HCT116 (cell line): Measurements from ENCODE around the gene FGFR3. TPM values are rescaled to one million over a fixed set of nuclear protein-coding genes. Genes with fewer than 3 reads are reported as not detected.

Experiments
- ATAC-seq: fragments of 200-7000 bp; cut with Tn5 transposase; 2 replicates; pipeline ENCODE4 v1.9.1; 2020; ENCODE audit warnings: mild to moderate bottlenecking, moderate library complexity
- BruUV-seq: library from RNA; stranded (reverse); fragments of 400-500 nt; replicated peaks from 2 replicates; lab custom pipeline; 2021; lab: Mats Ljungman, UMichigan
- CTCF ChIA-PET: fragments of 300-600 bp; sonication (Branson Sonifier 250); formaldehyde crosslinking; loops from one replicate; lab custom pipeline; 2021; ENCODE audit warnings: antibody characterized with exemption; lab: Charles Lee
- POLR2A ChIA-PET: fragments of 300-600, 350-600 bp; sonication (Branson Sonifier 250); formaldehyde crosslinking; loops from one replicate; lab custom pipeline; 2021; ENCODE audit warnings: antibody characterized with exemption; lab: Charles Lee
- RAD21 ChIA-PET, 2 experiments: fragments of 300-600 bp; sonication (Branson Sonifier 250); formaldehyde crosslinking; loops; one replicate each; lab custom pipeline; 2023; ENCODE audit warnings: low total read pairs in 2 of 2; ENCODE audit not compliant: uncharacterized antibody in 2 of 2, unreplicated experiment in 2 of 2, low non-redundant PET in 1 of 2; lab: Charles Lee
- DNase-seq: peaks from one replicate; pipeline ENCODE4 v3.0.0-alpha.2; 2010; ENCODE audit warnings: low read depth, low spot score
- H2AFZ ChIP-seq: fragments of 200-600 bp; shearing (Covaris generic), sonication (generic); 2 replicates; pipeline ENCODE4 v1.6.1; 2017; ENCODE audit warnings: low read depth, mixed run types, mixed read lengths, antibody characterized with exemption, low read length; ENCODE audit not compliant: poor library complexity, severe bottlenecking
- H3K27ac ChIP-seq: 2 replicates; pipeline ENCODE4 v1.5.1; 2012; ENCODE audit warnings: low read depth, low read length
- H3K27me3 ChIP-seq: fragments of 200-600 bp; sonication (generic); 2 replicates; pipeline ENCODE4 v1.6.1; 2016; ENCODE audit warnings: mixed run types, low read length, mixed read lengths; ENCODE audit not compliant: insufficient read depth
- H3K36me3 ChIP-seq, 2 experiments: fragments of 200-500 bp in 1 of 2; fragments of 200-600 bp in 1 of 2; sonication (Bioruptor generic) in 1 of 2; sonication (generic) in 1 of 2; 2 replicates each; pipeline versions ENCODE4 v1.5.1 to v1.6.1; 2014 to 2016; ENCODE audit warnings: low read length in 2 of 2, inconsistent platforms in 1 of 2, mixed read lengths in 1 of 2, mixed run types in 1 of 2; ENCODE audit not compliant: insufficient read depth in 2 of 2, control insufficient read depth in 1 of 2
- H3K4me1 ChIP-seq, 2 experiments: fragments of 200-600 bp in 1 of 2; sonication (generic) in 1 of 2; 2 replicates each; pipeline versions ENCODE4 v1.5.1 to v1.6.1; 2012 to 2017; ENCODE audit warnings: low read length in 2 of 2, inconsistent platforms in 1 of 2, mild to moderate bottlenecking in 1 of 2, mixed read lengths in 1 of 2, mixed run types in 1 of 2, moderate library complexity in 1 of 2; ENCODE audit not compliant: insufficient read depth in 2 of 2, control insufficient read depth in 1 of 2
- H3K4me2 ChIP-seq: fragments of 200-600 bp; sonication (generic); 2 replicates; pipeline ENCODE4 v1.6.1; 2017; ENCODE audit warnings: mixed run types, low read length, mixed read lengths
- H3K4me3 ChIP-seq, 2 experiments: fragments of 200-600 bp in 1 of 2; sonication (generic) in 1 of 2; replicated peaks in 1 of 2; 2 replicates each; pipeline ENCODE4 v1.5.1; 2011 to 2016; ENCODE audit warnings: low read length in 2 of 2, control low read depth in 1 of 2, low read depth in 1 of 2, mild to moderate bottlenecking in 1 of 2, mixed read lengths in 1 of 2, mixed run types in 1 of 2
- H3K79me2 ChIP-seq: fragments of 200-600 bp; sonication (generic); 2 replicates; pipeline ENCODE4 v1.6.1; 2017; ENCODE audit warnings: mild to moderate bottlenecking, mixed run types, low read length, moderate library complexity, mixed read lengths; ENCODE audit not compliant: insufficient read depth
- H3K9ac ChIP-seq: fragments of 200-600 bp; sonication (generic); 2 replicates; pipeline ENCODE4 v1.6.1; 2016; ENCODE audit warnings: low read length, mixed read lengths
- H3K9me2 ChIP-seq: fragments of 200-600 bp; sonication (generic), shearing (Covaris generic); 2 replicates; pipeline ENCODE4 v1.6.1; 2017; ENCODE audit warnings: mixed run types, mild to moderate bottlenecking, moderate library complexity; ENCODE audit not compliant: insufficient read depth
- H3K9me3 ChIP-seq, 2 experiments: fragments of 200-500 bp in 1 of 2; fragments of 200-600 bp in 1 of 2; sonication (Bioruptor generic) in 1 of 2; sonication (generic) in 1 of 2; 2 replicates each; pipeline ENCODE4 v1.6.1; 2014 to 2017; ENCODE audit warnings: low read length in 2 of 2, mixed read lengths in 2 of 2, inconsistent platforms in 1 of 2, low read depth in 1 of 2, mild to moderate bottlenecking in 1 of 2, mixed run types in 1 of 2, moderate library complexity in 1 of 2; ENCODE audit not compliant: control insufficient read depth in 1 of 2, insufficient read depth in 1 of 2
- H4K20me1 ChIP-seq: fragments of 200-600 bp; sonication (generic), shearing (Covaris generic); 2 replicates; pipeline ENCODE4 v1.6.1; 2017; ENCODE audit warnings: mixed run types, mild to moderate bottlenecking, moderate library complexity; ENCODE audit not compliant: insufficient read depth
- CBX3 ChIP-seq: IDR thresholded peaks from 2 replicates; pipeline ENCODE4 v1.6.1; 2012; ENCODE audit warnings: low read depth
- CEBPB ChIP-seq: IDR thresholded peaks from 2 replicates; pipeline ENCODE4 v1.6.1; 2012; ENCODE audit warnings: low read depth
- ELF1 ChIP-seq: IDR thresholded peaks from 2 replicates; pipeline ENCODE4 v1.6.1; 2012; ENCODE audit warnings: low read depth, borderline replicate concordance
- FOSL1 ChIP-seq: IDR thresholded peaks from 2 replicates; pipeline ENCODE4 v1.6.1; 2012; ENCODE audit warnings: low read depth
- TCF7L2 ChIP-seq: IDR thresholded peaks from 2 replicates; pipeline ENCODE4 v1.7.0; 2011; ENCODE audit warnings: borderline replicate concordance, inconsistent platforms; ENCODE audit not compliant: insufficient read depth, insufficient read length; ENCODE audit errors: extremely low read depth
- YY1 ChIP-seq: IDR thresholded peaks from 2 replicates; pipeline ENCODE4 v1.6.1; 2011; ENCODE audit warnings: low read length, low read depth, moderate library complexity, mild to moderate bottlenecking; ENCODE audit not compliant: insufficient replicate concordance; ENCODE audit errors: extremely low read depth
- ZBTB33 ChIP-seq: IDR thresholded peaks from 2 replicates; pipeline ENCODE4 v1.6.1; 2011; ENCODE audit warnings: mild to moderate bottlenecking, low read length, moderate library complexity; ENCODE audit not compliant: insufficient replicate concordance; ENCODE audit errors: extremely low read depth
- ZFX ChIP-seq: fragments of 450-650 bp; IDR thresholded peaks from 2 replicates; pipeline ENCODE4 v1.6.1; 2017
- ZNF274 ChIP-seq: fragments of 200-500 bp; sonication (Bioruptor generic); IDR thresholded peaks from 2 replicates; pipeline ENCODE4 v1.6.1; 2014; ENCODE audit warnings: mild to moderate bottlenecking, low read depth, low read length, inconsistent platforms
- intact Hi-C: fragments of 100-400 bp; cut with micrococcal nuclease; formaldehyde crosslinking; loops from 2 replicates; pipeline ENCODE4 v1.10.0; 2022
- total RNA-seq: library from RNA; stranded (reverse); gene quantifications from one replicate; pipeline ENCODE4 v1.2.1, GENCODE V29; 2021; ENCODE audit not compliant: unreplicated experiment

FGFR3 gene
- total RNA-seq, 1 experiment from 2014 or later, result 31.7 TPM

GRCh38 chr4:1804638-1805492 is 11.8 kb downstream of the FGFR3 start:
- H4K20me1 ChIP-seq, result no peaks in the 10 kb centered on the region
- intact Hi-C loops, result no loop called here
- H3K9ac ChIP-seq, result no peak overlapping the region
- H2AFZ ChIP-seq, result no peak overlapping the region
- no peaks in the 10 kb centered on the region; a peak in 1 of 4 replicates for H3K36me3 ChIP-seq
- POLR2A ChIA-PET, result no interaction called here
- no peak for TF ChIP-seq ZBTB33
- TF ChIP-seq TCF7L2, result no peak
- RAD21 ChIA-PET, result no interaction called here
- CTCF ChIA-PET, result no interaction called here
- H3K4me1 ChIP-seq, result no peaks in the 10 kb centered on the region
- no peaks in the 10 kb centered on the region for H3K79me2 ChIP-seq
- no peak overlapping the region for H3K4me3 ChIP-seq
- H3K27ac ChIP-seq, result no peak overlapping the region
- no peaks in the 10 kb centered on the region for H3K9me3 ChIP-seq
- H3K9me2 ChIP-seq, result no peaks in the 10 kb centered on the region
- H3K27me3 ChIP-seq, result no peaks in the 10 kb centered on the region
- no peak for ATAC-seq
- DNase-seq, result no peak
- no TSS peak for BruUV-seq
- no peak overlapping the region for H3K4me2 ChIP-seq

DNA sequence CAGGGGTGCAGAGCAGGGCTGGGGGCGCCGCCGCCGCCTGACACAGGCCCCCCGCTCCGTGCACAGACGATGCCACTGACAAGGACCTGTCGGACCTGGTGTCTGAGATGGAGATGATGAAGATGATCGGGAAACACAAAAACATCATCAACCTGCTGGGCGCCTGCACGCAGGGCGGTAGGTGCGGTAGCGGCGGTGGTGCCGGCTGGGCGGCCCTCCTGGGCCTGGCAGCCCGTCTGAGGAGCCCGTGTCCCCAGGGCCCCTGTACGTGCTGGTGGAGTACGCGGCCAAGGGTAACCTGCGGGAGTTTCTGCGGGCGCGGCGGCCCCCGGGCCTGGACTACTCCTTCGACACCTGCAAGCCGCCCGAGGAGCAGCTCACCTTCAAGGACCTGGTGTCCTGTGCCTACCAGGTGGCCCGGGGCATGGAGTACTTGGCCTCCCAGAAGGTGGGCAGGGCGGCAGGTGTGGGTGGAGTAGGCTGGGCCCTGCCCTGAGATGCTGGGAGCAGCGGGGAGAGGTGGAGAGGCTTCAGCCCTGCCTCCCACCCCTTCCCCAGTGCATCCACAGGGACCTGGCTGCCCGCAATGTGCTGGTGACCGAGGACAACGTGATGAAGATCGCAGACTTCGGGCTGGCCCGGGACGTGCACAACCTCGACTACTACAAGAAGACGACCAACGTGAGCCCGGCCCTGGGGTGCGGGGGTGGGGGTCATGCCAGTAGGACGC is 12.6 kb downstream of the FGFR3 start:
- ChIA-PET POLR2A (no interaction called here), CTCF (interaction anchor here (1.0 kb wide), 1 partner anchor 84 kb away, joined by 3 read pairs; the partner anchor contains the start of genes TACC3 and TMEM129), RAD21 (no interaction called here)
- Histone ChIP-seq H3K4me2 (no peak overlapping the region), H3K27me3 (no peaks in the 10 kb centered on the region), H3K79me2 (no peaks in the 10 kb centered on the region), H3K4me1 (peaks cover 0 to 5% of the 10 kb centered on the region in 2 experiments; a peak in 1 of 4 replicates), H4K20me1 (no peaks in the 10 kb centered on the region), H3K4me3 (no peak overlapping the region), H2AFZ (no peak overlapping the region), H3K27ac (no peak overlapping the region), H3K9me2 (no peaks in the 10 kb centered on the region), H3K9me3 (no peaks in the 10 kb centered on the region), H3K9ac (no peak overlapping the region), H3K36me3 (no peaks in the 10 kb centered on the region; a peak in 1 of 4 replicates)
- intact Hi-C loops, result no loop called here
- ATAC-seq (no peak), DNase-seq (no peak)
- no TSS peak for BruUV-seq
- TF ChIP-seq ZBTB33 (no peak), ZNF274 (no peak), TCF7L2 (no peak), FOSL1 (no peak), ELF1 (no peak), ZFX (no peak), YY1 (no peak), CBX3 (no peak), CEBPB (no peak)
